GM23248 (cell line): Measurements from ENCODE around the gene SMC3.

ENCODE experiments used
- EZH2 ChIP-seq: fragments of 200-600 bp; sonication (generic); IDR thresholded peaks from 2 replicates; pipeline ENCODE4 v1.6.1; 2018; ENCODE audit warnings: antibody characterized with exemption, mild to moderate bottlenecking; ENCODE audit not compliant: insufficient read depth, poor library complexity, severe bottlenecking
- EZH2phosphoT487 ChIP-seq: fragments of 200-600 bp; sonication (generic); IDR thresholded peaks from 2 replicates; pipeline ENCODE4 v1.6.1; 2018; ENCODE audit warnings: antibody characterized with exemption, moderate library complexity, mild to moderate bottlenecking, low read depth; ENCODE audit not compliant: insufficient read depth

GRCh38 chr10:110647136-110647430, 79.6 kb downstream of the SMC3 start:
- no peak for TF ChIP-seq EZH2
- no peak for TF ChIP-seq EZH2phosphoT487
